Cardiac muscle cell (in vitro differentiated cells and primary cell): ENCODE measurements around the gene CLGN. TPM values are rescaled to one million over a fixed set of nuclear protein-coding genes. Genes with fewer than 3 reads are reported as not detected.

Experiments
- DNase-seq, 2 donors: peaks; one replicate each; pipeline versions ENCODE4 v3.0.0 to v3.0.0-alpha.2; 2010 to 2017; ENCODE audit warnings: low read depth in 1 of 2, low spot score in 1 of 2
- H3K27ac ChIP-seq: fragments of 200-600 bp; sonication (generic); 2 replicates; pipeline ENCODE4 v1.5.1; 2016
- H3K27me3 ChIP-seq: fragments of 200-600 bp; sonication (generic); 2 replicates; pipeline ENCODE4 v1.6.0; 2016; ENCODE audit warnings: control low read depth
- H3K36me3 ChIP-seq: fragments of 200-600 bp; sonication (generic); 2 replicates; pipeline ENCODE4 v1.5.1; 2016; ENCODE audit warnings: control low read depth
- H3K4me1 ChIP-seq: fragments of 200-600 bp; sonication (generic); 2 replicates; pipeline ENCODE4 v1.8.1; 2017; ENCODE audit warnings: low read depth, mild to moderate bottlenecking, mixed run types
- H3K4me3 ChIP-seq: fragments of 200-600 bp; sonication (generic); 2 replicates; pipeline ENCODE4 v1.5.1; 2016; ENCODE audit warnings: mild to moderate bottlenecking
- H3K9me3 ChIP-seq: fragments of 200-600 bp; sonication (generic); 2 replicates; pipeline ENCODE4 v1.5.1; 2017; ENCODE audit warnings: low read depth, mild to moderate bottlenecking, control low read depth
- CTCF ChIP-seq: IDR thresholded peaks from 2 replicates; pipeline ENCODE4 v1.5.1; 2012; ENCODE audit warnings: low read depth, mild to moderate bottlenecking, low read length
- polyA plus RNA-seq: library from polyadenylated mRNA; unstranded; fragments of >200 nt; fragmentation: Nextera tagmentation; extraction: Ambion mirVana; gene quantifications from 2 replicates; pipeline ENCODE4 v1.2.1, GENCODE V29; 2016
- total RNA-seq: library from RNA; depleted of rRNA; stranded (reverse); fragments of >200 nt; gene quantifications from 2 replicates; pipeline ENCODE4 v1.2.3, GENCODE V29; 2016

Gene CLGN
- total and polyA plus RNA-seq, 2 experiments from 2014 or later = 15.1 to 18.0 TPM

GRCh38 chr4:140344621-140345020, 82.8 kb downstream of the CLGN start:
- Histone ChIP-seq H3K4me1 (no peaks in the 10 kb centered on the region), H3K27me3 (no peaks in the 10 kb centered on the region), H3K9me3 (no peaks in the 10 kb centered on the region), H3K4me3 (no peak overlapping the region), H3K27ac (no peak overlapping the region), H3K36me3 (no peaks in the 10 kb centered on the region)
- no peak for DNase-seq
- no peak for TF ChIP-seq CTCF

- Histone ChIP-seq H3K27me3 (no peaks in the 10 kb centered on the region), H3K27ac (no peak overlapping the region), H3K36me3 (no peaks in the 10 kb centered on the region), H3K9me3 (no peaks in the 10 kb centered on the region), H3K4me3 (no peak overlapping the region), H3K4me1 (no peaks in the 10 kb centered on the region)
- no peak for TF ChIP-seq CTCF
- peak in 1 of 2 donors; percentile 50 for DNase-seq
Observed at GRCh38 chr4:140344101-140344500, 83.3 kb downstream of the CLGN start.

- Histone ChIP-seq H3K27ac (no peak overlapping the region), H3K27me3 (no peaks in the 10 kb centered on the region), H3K4me1 (no peaks in the 10 kb centered on the region), H3K36me3 (no peaks in the 10 kb centered on the region), H3K9me3 (no peaks in the 10 kb centered on the region), H3K4me3 (no peak overlapping the region)
- DNase-seq = peak in 1 of 2 donors; percentile 50
- TF ChIP-seq CTCF = no peak
Observed at GRCh38 chr4:140343303-140343702, 84.1 kb downstream of the CLGN start.

- no peak for DNase-seq
- TF ChIP-seq CTCF = no peak
- Histone ChIP-seq H3K36me3 (no peaks in the 10 kb centered on the region), H3K27ac (no peak overlapping the region), H3K9me3 (no peaks in the 10 kb centered on the region), H3K27me3 (no peaks in the 10 kb centered on the region), H3K4me1 (no peaks in the 10 kb centered on the region), H3K4me3 (no peak overlapping the region)
Observed at GRCh38 chr4:140342620-140343019, 84.8 kb downstream of the CLGN start.

Other genes starting within 250 kb of the CLGN start
- gene SCOC, start 54.0 kb downstream of the CLGN start, total RNA-seq = 37.0 and 45.1 TPM in 2 replicates
- gene SCOC, start 54.0 kb downstream of the CLGN start, polyA plus RNA-seq = 134 and 141 TPM in 2 replicates
- gene MGAT4D, start 70.6 kb upstream of the CLGN start, total RNA-seq = not detected in 2 replicates
- gene MGAT4D, start 70.6 kb upstream of the CLGN start, polyA plus RNA-seq = not detected in 2 replicates
- gene ELMOD2, start 96.5 kb upstream of the CLGN start, total RNA-seq = 47.5 and 66.5 TPM in 2 replicates
- gene ELMOD2, start 96.5 kb upstream of the CLGN start, polyA plus RNA-seq = 26.1 and 41.4 TPM in 2 replicates
- 0.21 TPM in 1 of 2 replicates, not detected in the other for gene UCP1, start 141.3 kb upstream of the CLGN start, total RNA-seq
- 0.11 and 0.12 TPM in 2 replicates for gene UCP1, start 141.3 kb upstream of the CLGN start, polyA plus RNA-seq